IPS-NIHi7 (cell line): ENCODE measurements around the gene F7.
A peak's percentile ranks its signal among the peaks of the same experiment; 100 is the strongest.
"Not testable (repeated sequence)": the region's sequence is repeated elsewhere in the genome, so short reads cannot be mapped to it uniquely, and the experiment has no call there.

Experiments
- DNase-seq: peaks from one replicate; pipeline ENCODE4 v3.0.0; 2012; ENCODE audit warnings: mixed read lengths; ENCODE audit errors: extremely low spot score

Gene F7

GRCh38 chr13:113105032-113105920 is at the start of gene F7:
Gene F7 (plus strand): TSS chr13:113105791. CDS start chr13:113105842, 51 bp downstream.
- DNase-seq, result no peak

- no peak for DNase-seq
Measured at GRCh38 chr13:113057084-113057483, 48.5 kb upstream of the F7 start.

GRCh38 chr13:113057559-113057958 is 48.0 kb upstream of the F7 start:
- not testable (repeated sequence) for DNase-seq

GRCh38 chr13:113058129-113058987 is 47.2 kb upstream of the F7 start:
- DNase-seq, result no peak

- no peak for DNase-seq
Measured at GRCh38 chr13:113058988-113059850, 46.4 kb upstream of the F7 start.

- DNase-seq, result peak; percentile 55
Measured at GRCh38 chr13:113059891-113060290, 45.7 kb upstream of the F7 start.

- no peak for DNase-seq
Measured at GRCh38 chr13:113060557-113061270, 44.9 kb upstream of the F7 start.

GRCh38 chr13:113061271-113061625 is 44.3 kb upstream of the F7 start:
- DNase-seq, result no peak

- no peak for DNase-seq
Measured at GRCh38 chr13:113061796-113062425, 43.7 kb upstream of the F7 start.

- no peak for DNase-seq
Measured at GRCh38 chr13:113062691-113063090, 42.9 kb upstream of the F7 start.

- DNase-seq, result no peak
Measured at GRCh38 chr13:113063091-113063491, 42.5 kb upstream of the F7 start.

- DNase-seq, result no peak
Measured at GRCh38 chr13:113064000-113064533, 41.5 kb upstream of the F7 start.

GRCh38 chr13:113064534-113065405 is 40.8 kb upstream of the F7 start:
- no peak for DNase-seq

GRCh38 chr13:113065406-113066141 is 40.0 kb upstream of the F7 start:
- DNase-seq, result no peak

GRCh38 chr13:113066142-113066455 is 39.5 kb upstream of the F7 start:
- DNase-seq, result no peak

- no peak for DNase-seq
Measured at GRCh38 chr13:113066746-113067145, 38.8 kb upstream of the F7 start.

GRCh38 chr13:113069861-113070805 is 35.5 kb upstream of the F7 start:
- DNase-seq, result no peak

- DNase-seq, result no peak
Measured at GRCh38 chr13:113070855-113071254, 34.7 kb upstream of the F7 start.
